HG02970 (cell line): ENCODE results near the gene IQGAP3.
"Not testable (repeated sequence)": the region's sequence is repeated elsewhere in the genome, so short reads cannot be mapped to it uniquely, and the experiment has no call there.

Source experiments
- ATAC-seq: cut with Tn5 transposase; IDR thresholded peaks from one replicate; pipeline ENCODE4 v1.9.1; 2021; ENCODE audit warnings: mild to moderate bottlenecking, moderate library complexity, moderate number of reproducible peaks; ENCODE audit not compliant: unreplicated experiment, low FRiP score

IQGAP3 gene

DNA sequence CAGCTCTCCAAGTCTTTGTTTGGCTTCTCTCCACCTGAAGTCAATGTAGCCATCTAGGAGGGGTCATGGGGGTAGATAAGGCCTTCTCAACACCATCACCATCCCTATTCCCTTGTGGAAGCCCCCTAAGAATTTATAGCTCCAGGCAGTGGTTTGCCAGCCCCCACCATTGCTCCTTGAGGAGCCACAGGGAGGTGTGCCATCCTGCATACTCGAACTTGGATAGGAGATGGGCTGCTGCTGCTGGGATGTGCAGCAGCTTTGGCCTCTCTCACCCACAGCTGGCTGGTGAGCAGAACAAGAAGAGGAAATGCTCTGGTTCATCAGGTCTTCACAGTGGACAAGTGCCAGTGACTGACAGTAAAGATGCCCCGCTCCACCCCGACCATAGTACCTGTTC, 24.1 kb upstream of the IQGAP3 start:
- no peak for ATAC-seq

DNA sequence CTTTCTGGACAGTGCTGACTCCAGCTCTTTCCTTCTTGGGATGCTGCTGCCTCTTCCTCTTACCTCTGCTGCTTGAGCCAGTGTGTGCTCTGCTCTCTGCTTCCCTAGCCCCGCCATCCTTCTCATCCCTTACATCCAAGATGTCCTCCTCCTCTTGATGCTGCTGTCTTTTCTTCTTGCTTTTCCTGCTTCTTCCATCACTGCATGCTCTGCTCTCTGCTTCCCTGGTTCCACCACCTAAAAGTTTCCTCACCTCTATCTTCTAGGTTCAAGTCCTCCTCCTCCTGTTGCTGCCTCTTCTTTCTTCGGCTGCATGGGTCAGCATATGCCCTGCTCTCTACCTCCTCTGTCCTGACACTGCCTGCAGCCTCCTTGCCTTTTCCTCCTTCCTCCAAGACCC, 22.7 kb upstream of the IQGAP3 start:
- ATAC-seq = no peak

- no peak for ATAC-seq
Measured at GRCh38 chr1:156594190-156594589, 21.8 kb upstream of the IQGAP3 start.

- ATAC-seq = no peak
Measured at GRCh38 chr1:156593661-156593989, 21.3 kb upstream of the IQGAP3 start.

DNA sequence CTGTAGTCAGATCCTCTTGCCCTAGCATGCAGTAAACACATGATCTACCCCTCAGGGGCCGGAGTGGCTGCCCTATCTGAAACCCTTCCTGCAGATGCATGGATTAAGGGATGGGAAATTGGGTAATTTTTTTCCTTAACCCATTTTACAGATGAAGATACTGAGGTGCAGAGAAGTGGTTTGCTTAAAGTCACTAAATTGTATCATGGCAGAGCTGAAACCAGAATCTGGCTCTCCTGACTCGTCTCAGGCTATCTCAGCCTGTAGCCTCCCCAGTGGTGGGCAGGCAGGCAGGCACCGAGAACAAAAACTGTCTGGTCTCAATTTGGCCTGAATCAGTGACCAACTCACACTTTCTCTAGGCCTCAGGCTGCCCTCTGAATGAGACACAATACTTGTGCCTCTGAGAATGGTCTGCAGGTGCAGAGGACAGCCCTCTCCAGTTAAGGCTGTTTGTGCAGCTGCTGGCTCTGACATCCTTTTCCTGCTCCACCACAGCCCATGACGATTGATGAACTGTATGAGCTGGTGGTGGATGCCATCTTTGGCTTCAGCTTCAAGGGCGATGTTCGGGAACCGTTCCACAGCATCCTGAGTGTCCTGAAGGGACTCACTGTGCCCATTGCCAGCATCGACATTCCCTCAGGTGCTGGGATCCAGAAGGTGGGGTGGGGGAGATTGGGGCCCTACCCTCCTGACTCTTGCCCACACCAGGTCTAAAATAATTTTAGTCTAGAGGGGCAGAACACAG, 20.7 kb upstream of the IQGAP3 start:
- ATAC-seq = no peak

DNA sequence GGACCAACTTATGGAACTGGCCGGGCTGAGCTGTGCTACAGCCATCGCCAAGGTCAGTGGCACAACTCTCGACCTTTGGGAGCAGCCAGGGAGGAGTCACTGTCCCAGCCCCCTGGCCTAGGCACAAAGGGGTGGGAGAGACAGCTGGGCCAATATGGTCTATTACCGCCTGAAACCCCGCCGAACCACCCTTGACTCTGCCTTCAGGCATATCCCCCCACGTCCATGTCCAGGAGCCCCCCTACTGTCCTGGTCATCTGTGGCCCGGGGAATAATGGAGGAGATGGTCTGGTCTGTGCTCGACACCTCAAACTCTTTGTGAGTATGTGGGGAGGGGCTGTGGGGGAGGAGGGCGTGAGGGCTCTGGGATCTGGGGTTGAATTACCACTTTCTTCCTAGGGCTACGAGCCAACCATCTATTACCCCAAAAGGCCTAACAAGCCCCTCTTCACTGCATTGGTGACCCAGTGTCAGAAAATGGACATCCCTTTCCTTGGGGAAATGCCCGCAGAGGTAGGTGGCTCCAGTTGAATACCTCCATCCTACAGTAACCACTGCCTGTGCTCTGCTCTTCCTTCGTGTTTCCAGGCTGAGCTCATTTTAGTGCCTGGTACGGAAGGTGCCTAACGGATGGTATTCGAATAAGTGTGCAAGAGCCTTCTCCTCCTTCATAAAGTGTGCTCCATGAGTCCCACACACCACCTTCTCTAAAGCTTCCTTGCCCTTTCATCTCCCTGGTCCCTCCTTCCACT, 20.0 kb upstream of the IQGAP3 start:
- no peak for ATAC-seq

DNA sequence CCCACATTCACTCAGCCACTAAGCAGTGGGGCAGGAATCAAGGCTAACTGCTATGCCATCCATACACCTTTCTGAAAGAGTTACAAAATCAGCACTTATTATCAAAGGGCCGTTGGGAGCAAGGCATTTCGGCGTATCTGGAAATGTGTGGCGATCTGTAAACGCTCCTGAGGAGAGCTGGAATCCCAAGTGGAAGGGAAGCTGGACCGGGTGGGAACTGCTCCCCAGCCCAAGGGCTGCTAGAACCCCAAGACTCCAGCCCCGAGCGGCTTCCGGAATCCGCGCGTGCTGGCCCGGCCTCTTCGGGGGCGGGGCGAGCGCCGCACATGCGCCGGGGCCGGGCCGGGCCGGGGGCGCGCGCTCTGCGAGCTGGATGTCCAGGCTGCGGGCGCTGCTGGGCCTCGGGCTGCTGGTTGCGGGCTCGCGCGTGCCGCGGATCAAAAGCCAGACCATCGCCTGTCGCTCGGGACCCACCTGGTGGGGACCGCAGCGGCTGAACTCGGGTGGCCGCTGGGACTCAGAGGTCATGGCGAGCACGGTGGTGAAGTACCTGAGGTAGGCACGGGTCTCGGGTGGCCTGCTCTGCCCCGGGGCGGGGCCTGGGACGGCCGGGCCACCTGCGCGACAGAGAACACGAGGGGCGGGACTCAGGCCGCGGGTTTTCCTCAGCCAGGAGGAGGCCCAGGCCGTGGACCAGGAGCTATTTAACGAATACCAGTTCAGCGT, 19.2 kb upstream of the IQGAP3 start, which contains the start of gene NAXE:
NAXE (plus strand) TSS at position 345 of the 726 bp plus-strand sequence; CDS start at position 374, 29 bp downstream.
- peak; percentile 66 for ATAC-seq

GRCh38 chr1:156591181-156591431, 18.7 kb upstream of the IQGAP3 start:
- ATAC-seq = no peak

- ATAC-seq = no peak
Measured at GRCh38 chr1:156590326-156591180, 18.2 kb upstream of the IQGAP3 start.

- ATAC-seq = no peak
Measured at GRCh38 chr1:156589546-156589945, 17.2 kb upstream of the IQGAP3 start.

DNA sequence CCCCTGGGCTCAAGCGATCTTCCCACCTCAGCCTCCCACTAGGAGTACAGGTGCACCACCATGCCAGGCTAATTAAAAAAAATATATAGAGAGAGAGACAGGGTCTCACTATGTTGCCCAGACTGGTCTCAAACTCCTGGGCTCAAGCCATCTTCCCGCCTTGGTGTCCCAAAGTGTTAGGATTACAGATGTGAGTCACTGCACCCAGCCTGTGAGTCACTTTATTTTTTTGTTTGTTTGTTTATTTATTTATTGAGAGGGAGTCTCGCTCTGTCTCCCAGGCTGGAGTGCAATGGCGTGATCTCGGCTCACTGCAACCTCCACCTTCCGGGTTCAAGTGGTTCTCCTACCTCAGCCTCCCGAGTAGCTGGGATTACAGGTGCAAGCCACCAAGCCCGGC, 15.6 kb upstream of the IQGAP3 start:
- ATAC-seq = not testable (repeated sequence)

DNA sequence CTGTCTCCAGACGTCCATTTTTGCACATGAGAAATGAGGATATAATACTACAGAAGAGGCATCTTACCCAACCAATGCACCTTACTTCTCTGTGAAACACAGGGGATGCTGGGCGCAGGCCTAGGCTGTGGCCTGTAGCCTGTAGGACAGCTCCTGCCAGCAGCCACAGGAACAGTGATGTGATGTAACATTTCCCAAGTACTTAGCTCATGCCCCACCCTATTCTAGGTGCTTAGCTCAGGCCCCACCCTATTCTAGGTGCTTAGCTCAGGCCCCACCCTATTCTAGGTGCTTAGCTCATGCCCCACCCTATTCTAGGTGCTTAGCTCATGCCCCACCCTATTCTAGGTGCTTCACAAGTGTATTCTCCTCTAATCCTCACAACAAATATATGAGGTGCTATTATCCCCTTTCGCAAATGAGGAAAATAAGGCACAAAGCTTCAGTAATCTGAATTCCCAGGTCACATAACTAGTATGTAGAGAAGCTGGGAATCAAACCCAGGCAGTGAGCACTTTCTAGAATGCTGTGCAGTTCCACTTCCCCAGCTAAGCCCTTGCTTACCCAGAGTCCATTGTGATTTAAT, 14.6 kb upstream of the IQGAP3 start:
- ATAC-seq = no peak

- no peak for ATAC-seq
Measured at GRCh38 chr1:156586323-156586722, 14.0 kb upstream of the IQGAP3 start.

- ATAC-seq = no peak
Measured at GRCh38 chr1:156584813-156585212, 12.4 kb upstream of the IQGAP3 start.

DNA sequence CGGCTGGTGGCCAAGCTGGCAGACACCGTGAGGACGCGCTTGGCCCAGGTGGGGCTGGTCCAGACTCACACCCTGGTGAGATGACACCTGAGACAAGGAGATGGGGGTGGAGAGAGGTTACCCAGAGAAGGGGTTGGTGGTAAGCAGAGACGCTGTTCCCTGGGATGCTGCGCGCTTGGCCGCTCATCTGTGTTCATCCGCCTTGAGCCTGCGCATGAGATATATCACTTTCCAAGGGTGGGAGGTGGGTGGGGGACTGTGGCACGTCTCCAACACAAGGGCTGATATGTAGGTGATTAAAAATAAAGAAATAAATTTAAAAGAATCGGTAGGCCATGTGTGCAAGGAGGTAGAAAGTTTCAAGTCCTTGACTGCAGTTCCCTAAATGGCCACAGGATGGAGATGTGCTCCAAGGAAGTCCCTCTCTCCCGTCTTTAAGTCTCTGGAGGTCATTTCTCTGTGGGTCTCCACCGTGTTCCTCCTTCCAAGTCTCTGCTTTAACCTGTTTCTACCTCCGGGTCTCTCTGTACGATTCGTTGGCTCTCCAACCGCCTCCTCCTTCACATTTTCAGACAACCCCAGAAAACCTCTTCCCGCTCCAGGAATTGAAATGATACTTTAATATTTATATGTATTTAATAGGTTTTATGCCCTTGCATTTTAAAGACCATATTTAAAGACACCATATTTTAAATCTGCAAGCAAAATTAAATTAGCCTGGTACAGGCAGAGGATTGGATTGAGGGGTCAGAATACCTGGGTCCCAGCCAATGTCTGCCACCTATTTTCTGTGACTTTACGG, 11.7 kb upstream of the IQGAP3 start:
- ATAC-seq = no peak

DNA sequence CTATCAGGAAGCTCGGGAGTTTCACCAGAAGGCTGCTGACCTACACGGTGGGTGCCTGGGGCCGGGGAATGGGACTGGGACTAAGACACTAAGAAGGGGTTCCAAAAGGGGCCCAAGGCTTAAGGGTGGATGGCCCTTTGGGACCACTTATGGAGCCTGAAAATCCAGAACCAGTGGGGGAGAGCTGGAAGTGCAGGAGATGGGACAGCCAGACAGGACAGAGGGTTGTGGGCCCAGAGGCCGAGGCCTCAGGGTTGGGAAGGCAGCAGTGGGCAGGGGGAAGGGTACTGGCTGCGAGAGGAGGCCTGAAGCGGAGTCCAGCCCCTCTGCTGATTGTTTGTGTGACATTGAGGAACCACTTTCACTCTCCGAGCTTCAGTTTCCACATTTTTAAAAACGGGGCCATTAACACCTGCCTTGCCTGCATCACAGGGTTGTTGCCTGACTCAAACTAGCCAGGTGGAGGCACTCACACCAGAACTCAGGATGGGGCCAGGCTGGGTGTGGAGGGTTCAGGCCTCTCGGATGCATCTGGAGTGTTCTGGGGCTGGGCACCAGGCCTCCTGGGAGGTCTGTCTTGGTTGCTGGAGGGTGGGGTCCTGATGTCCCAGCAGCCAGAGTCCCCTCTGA, 10.1 kb upstream of the IQGAP3 start:
- ATAC-seq = no peak

- no peak for ATAC-seq
Measured at GRCh38 chr1:156581661-156582387, 9.5 kb upstream of the IQGAP3 start.

DNA sequence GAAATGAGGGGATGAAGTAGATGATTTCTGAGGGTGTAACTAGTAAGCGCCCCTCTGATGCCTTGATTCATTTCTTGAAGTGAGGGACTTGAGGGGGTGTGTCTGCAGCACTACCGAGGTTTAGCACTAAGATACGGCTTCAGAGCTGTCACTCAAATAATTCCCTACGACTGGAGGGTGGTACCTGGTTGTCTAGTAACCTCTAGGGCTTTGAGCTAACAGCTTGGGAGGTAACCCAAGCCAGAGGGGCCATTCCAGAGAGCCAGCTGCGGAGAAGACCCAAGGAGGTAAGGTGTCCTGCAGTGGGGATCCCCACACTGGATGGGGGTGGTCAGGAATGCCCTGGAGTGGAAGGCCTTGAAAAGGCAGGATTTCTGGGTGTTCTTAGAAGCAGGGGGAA, 7.1 kb upstream of the IQGAP3 start, which contains the start of gene TTC24:
TTC24 (plus strand) TSS at position 252 of the 400 bp plus-strand sequence. CDS start 1,642 bp downstream, outside the sequence.
- no peak for ATAC-seq
